K562 (cell line): ENCODE results near the gene ADAMTS14. TPM values are rescaled to one million over a fixed set of nuclear protein-coding genes. Genes with fewer than 3 reads are reported as not detected.

ENCODE experiments used
- ATAC-seq: fragments of 200-7000 bp; cut with Tn5 transposase; 3 replicates; pipeline ENCODE4 v1.9.1; 2020; ENCODE audit warnings: moderate library complexity
- BruUV-seq: library from RNA; stranded (reverse); fragments of 400-500 nt; replicated peaks from 2 replicates; lab custom pipeline; 2021; lab: Mats Ljungman, UMichigan
- CTCF ChIA-PET: fragments of 300-600 bp; formaldehyde crosslinking; extraction: SDS; loops from one replicate; lab custom pipeline; 2021; ENCODE audit warnings: low intra/inter-chr PET ratio; lab: Yijun Ruan, JAX
- POLR2A ChIA-PET: fragments of 300-600, 350-650 bp; sonication (Branson Sonifier 250); formaldehyde crosslinking; extraction: SDS; loops from one replicate; lab custom pipeline; 2021; ENCODE audit warnings: antibody characterized with exemption, inconsistent platforms; lab: Yijun Ruan, JAX
- DNase-seq, 4 experiments: peaks; one replicate each; pipeline versions ENCODE4 v3.0.0 to v3.0.0-alpha.2; 2011 to 2018; ENCODE audit warnings: low spot score in 3 of 4, mixed read lengths in 3 of 4; ENCODE audit errors: extremely low read depth in 1 of 4
- FAIRE-seq: peaks from 2 replicates; lab custom pipeline; 2011; peaks lifted over from hg19 to GRCh38; lab: Jason Lieb, UNC
- H2AFZ ChIP-seq: 2 replicates; pipeline ENCODE4 v1.6.0; 2011; ENCODE audit warnings: low read depth, low read length, control low read depth, inconsistent platforms
- H3K27ac ChIP-seq: fragments of 200-600 bp; 3 replicates; pipeline ENCODE4 v1.8.0; 2011; ENCODE audit warnings: low read depth, mild to moderate bottlenecking, control low read depth, inconsistent platforms, low read length, moderate library complexity, mixed read lengths; ENCODE audit errors: extremely low read depth
- H3K27me3 ChIP-seq, 2 experiments: fragments of 300-600 bp in 1 of 2; 2 replicates in 1 of 2; 3 replicates in 1 of 2; pipeline versions ENCODE4 v1.6.0 to v1.8.0; 2011; ENCODE audit warnings: inconsistent platforms in 2 of 2, low read length in 2 of 2, mild to moderate bottlenecking in 1 of 2, mixed read lengths in 1 of 2, moderate library complexity in 1 of 2; ENCODE audit not compliant: control insufficient read depth in 2 of 2, insufficient read depth in 2 of 2
- H3K36me3 ChIP-seq: fragments of 300-600 bp; 3 replicates; pipeline ENCODE4 v1.8.0; 2011; ENCODE audit warnings: mild to moderate bottlenecking, low read length, inconsistent platforms; ENCODE audit not compliant: control insufficient read depth, insufficient read depth
- H3K4me1 ChIP-seq, 2 experiments: fragments of 200-600 bp in 1 of 2; replicated peaks in 1 of 2; 2 replicates in 1 of 2; 3 replicates in 1 of 2; pipeline versions ENCODE4 v1.5.1 to v1.8.0; 2011; ENCODE audit warnings: inconsistent platforms in 2 of 2, low read length in 2 of 2, mild to moderate bottlenecking in 1 of 2, mixed read lengths in 1 of 2, moderate library complexity in 1 of 2; ENCODE audit not compliant: control insufficient read depth in 2 of 2, insufficient read depth in 2 of 2
- H3K4me2 ChIP-seq: 2 replicates; pipeline ENCODE4 v1.6.1; 2011; ENCODE audit warnings: low read length, control low read depth, inconsistent platforms, mixed read lengths; ENCODE audit not compliant: insufficient read depth
- H3K4me3 ChIP-seq: fragments of 200-600 bp; sonication (generic), shearing (Covaris generic); 2 replicates; pipeline ENCODE4 v1.5.1; 2016; ENCODE audit warnings: control low read depth, inconsistent platforms
- H3K79me2 ChIP-seq: fragments of 200-600 bp; 3 replicates; pipeline ENCODE4 v1.8.0; 2011; ENCODE audit warnings: low read length, inconsistent platforms; ENCODE audit not compliant: control insufficient read depth, insufficient read depth
- H3K9ac ChIP-seq, 2 experiments: 2 replicates each; pipeline versions ENCODE4 v1.6.0 to v1.6.1; 2011; ENCODE audit warnings: low read depth in 2 of 2, low read length in 2 of 2, control low read depth in 1 of 2, inconsistent platforms in 1 of 2, mild to moderate bottlenecking in 1 of 2, mixed read lengths in 1 of 2; ENCODE audit not compliant: insufficient read depth in 1 of 2
- H3K9me1 ChIP-seq: one replicate; pipeline ENCODE4 v1.6.0; 2011; ENCODE audit warnings: inconsistent platforms, mild to moderate bottlenecking, low read length, moderate library complexity; ENCODE audit not compliant: control insufficient read depth, insufficient read depth
- H3K9me3 ChIP-seq: replicated peaks from 2 replicates; pipeline ENCODE4 v1.5.1; 2011; ENCODE audit warnings: low read depth, low read length, inconsistent platforms; ENCODE audit not compliant: control insufficient read depth, insufficient read depth
- H4K20me1 ChIP-seq: replicated peaks from 2 replicates; pipeline ENCODE4 v1.6.1; 2011; ENCODE audit warnings: low read length, inconsistent platforms, mixed read lengths; ENCODE audit not compliant: control insufficient read depth, insufficient read depth
- ATF7 ChIP-seq: fragments of 450-650 bp; IDR thresholded peaks from 2 replicates; pipeline ENCODE4 v1.7.1; 2014; ENCODE audit warnings: mild to moderate bottlenecking, moderate library complexity
- BDP1 ChIP-seq: IDR thresholded peaks from 3 replicates; pipeline ENCODE4 v1.6.1; 2011; ENCODE audit not compliant: insufficient read length, insufficient read depth
- CHD1 ChIP-seq: fragments of 200-600 bp; sonication (generic); IDR thresholded peaks from one replicate; pipeline ENCODE4 v1.6.1; 2012; ENCODE audit warnings: mild to moderate bottlenecking, moderate library complexity, low read length, inconsistent platforms
- CREB1 ChIP-seq, 2 experiments: sonication (generic) in 1 of 2; formaldehyde crosslinking in 1 of 2; IDR thresholded peaks; 2 replicates each; pipeline versions ENCODE4 v1.6.1 to v1.8.0; 2012 to 2022; ENCODE audit warnings: inconsistent platforms in 1 of 2, mild to moderate bottlenecking in 1 of 2, missing genetic modification reagents in 1 of 2, moderate library complexity in 1 of 2
- MTA3 ChIP-seq: fragments of 450-650 bp; formaldehyde crosslinking; IDR thresholded peaks from 2 replicates; pipeline ENCODE4 v1.6.1; 2017; ENCODE audit warnings: mild to moderate bottlenecking, borderline replicate concordance
- NCOA1 ChIP-seq: fragments of 450-650 bp; IDR thresholded peaks from 2 replicates; pipeline ENCODE4 v1.6.1; 2016; ENCODE audit warnings: low read depth
- NEUROD1 ChIP-seq: fragments of 150-350 bp; IDR thresholded peaks from 2 replicates; pipeline ENCODE4 v1.6.1; 2014; ENCODE audit warnings: borderline replicate concordance, low read length, low read depth; ENCODE audit not compliant: partially characterized antibody
- NFE2 ChIP-seq: IDR thresholded peaks from 2 replicates; pipeline ENCODE4 v1.6.1; 2014; ENCODE audit warnings: antibody characterized with exemption, low read depth
- NFRKB ChIP-seq: fragments of 450-650 bp; IDR thresholded peaks from 2 replicates; pipeline ENCODE4 v1.6.1; 2016; ENCODE audit warnings: low read depth
- RCOR1 ChIP-seq, 2 experiments: IDR thresholded peaks; 2 replicates each; pipeline ENCODE4 v1.6.1; 2012; ENCODE audit warnings: low read depth in 2 of 2, low read length in 2 of 2, borderline replicate concordance in 1 of 2, improper control_type of control experiment in 1 of 2
- SMARCC2 ChIP-seq: fragments of 450-650 bp; IDR thresholded peaks from 2 replicates; pipeline ENCODE4 v1.6.1; 2017; ENCODE audit warnings: antibody characterized with exemption, moderate library complexity, mild to moderate bottlenecking, low read depth
- STAT5B ChIP-seq: fragments of 250-450 bp; sonication (Bioruptor Pico); IDR thresholded peaks from 2 replicates; pipeline ENCODE4 v1.8.0; 2021; ENCODE audit warnings: mild to moderate bottlenecking, inconsistent platforms
- TEAD4 ChIP-seq, 2 experiments: sonication (generic) in 1 of 2; formaldehyde crosslinking in 1 of 2; IDR thresholded peaks; 2 replicates each; pipeline versions ENCODE4 v1.6.1 to v1.8.0; 2012 to 2022; ENCODE audit warnings: borderline replicate concordance in 1 of 2, inconsistent platforms in 1 of 2, low read length in 1 of 2, mild to moderate bottlenecking in 1 of 2, missing genetic modification reagents in 1 of 2
- XRCC5 ChIP-seq: fragments of 200-400 bp; formaldehyde crosslinking; IDR thresholded peaks from 2 replicates; pipeline ENCODE4 v1.6.1; 2017; ENCODE audit warnings: low read depth, mild to moderate bottlenecking, low read length
- ZNF197 ChIP-seq: fragments of 200-800 bp; sonication (Bioruptor generic); IDR thresholded peaks from 2 replicates; pipeline ENCODE4 v1.6.1; 2016; ENCODE audit warnings: low read depth, missing genetic modification characterization, missing compliant biosample characterization
- ZNF584 ChIP-seq: fragments of 200-800 bp; sonication (Bioruptor generic); IDR thresholded peaks from 2 replicates; pipeline ENCODE4 v1.6.1; 2016; ENCODE audit warnings: low read depth, mild to moderate bottlenecking, missing genetic modification characterization, missing compliant biosample characterization
- WGBS: fragments of 100-300 bp; shearing (Covaris generic); methylation state at CpG from one replicate; pipeline ENCODE4 v1.1.6; 2016; ENCODE audit warnings: low coverage, mixed read lengths; ENCODE audit not compliant: insufficient coverage; ENCODE audit errors: missing lambda C conversion rate; 5-methylcytosine and 5-hydroxymethylcytosine counted together
- in situ Hi-C: fragments of 300-500 bp; cut with MboI; formaldehyde crosslinking; loops from 4 replicates; pipeline ENCODE4 v1.15.0; 2018; ENCODE audit warnings: inconsistent platforms, mixed read lengths
- intact Hi-C: fragments of 100-400 bp; cut with micrococcal nuclease; formaldehyde crosslinking; loops from 2 replicates; pipeline ENCODE4 v1.14.2; 2022
- polyA plus RNA-seq, 8 experiments: library from polyadenylated mRNA; depleted of rRNA in 4 of 8; stranded (reverse) in 5 of 8; unstranded in 3 of 8; fragments of >200 nt; fragmentation: Nextera tagmentation in 2 of 8; fragmentation: Illumina TruSeq in 1 of 8; extraction: Ambion mirVana in 2 of 8; extraction: Trizol in 1 of 8; gene quantifications; 2 replicates each; pipeline versions ENCODE4 v1.2.1 to v1.2.3, GENCODE V29; 2011 to 2014; ENCODE audit warnings: inconsistent platforms in 1 of 8, missing spikeins in 1 of 8
- total RNA-seq, 7 experiments: library from RNA; depleted of rRNA in 6 of 7; stranded (reverse); fragments of >200 nt in 6 of 7; fragmentation: Illumina TruSeq in 2 of 7; extraction: Trizol in 2 of 7; gene quantifications; 2 replicates each; pipeline versions ENCODE4 v1.2.1 to v1.2.3, GENCODE V29; 2011 to 2021; ENCODE audit warnings: low replicate concordance in 1 of 7
- TF ChIP-seq, protein P1 (sequence below): fragments of 450-650 bp; IDR thresholded peaks from 2 replicates; pipeline ENCODE4 v1.6.1; 2016; ENCODE audit warnings: antibody characterized with exemption

The ADAMTS14 gene
- total and polyA plus RNA-seq, 9 of the 15 experiments (the other 6 are each of a cell fraction or from before 2014, with no cell fraction given), result 0.04 to 37.4 (median 15.9) TPM

DNA sequence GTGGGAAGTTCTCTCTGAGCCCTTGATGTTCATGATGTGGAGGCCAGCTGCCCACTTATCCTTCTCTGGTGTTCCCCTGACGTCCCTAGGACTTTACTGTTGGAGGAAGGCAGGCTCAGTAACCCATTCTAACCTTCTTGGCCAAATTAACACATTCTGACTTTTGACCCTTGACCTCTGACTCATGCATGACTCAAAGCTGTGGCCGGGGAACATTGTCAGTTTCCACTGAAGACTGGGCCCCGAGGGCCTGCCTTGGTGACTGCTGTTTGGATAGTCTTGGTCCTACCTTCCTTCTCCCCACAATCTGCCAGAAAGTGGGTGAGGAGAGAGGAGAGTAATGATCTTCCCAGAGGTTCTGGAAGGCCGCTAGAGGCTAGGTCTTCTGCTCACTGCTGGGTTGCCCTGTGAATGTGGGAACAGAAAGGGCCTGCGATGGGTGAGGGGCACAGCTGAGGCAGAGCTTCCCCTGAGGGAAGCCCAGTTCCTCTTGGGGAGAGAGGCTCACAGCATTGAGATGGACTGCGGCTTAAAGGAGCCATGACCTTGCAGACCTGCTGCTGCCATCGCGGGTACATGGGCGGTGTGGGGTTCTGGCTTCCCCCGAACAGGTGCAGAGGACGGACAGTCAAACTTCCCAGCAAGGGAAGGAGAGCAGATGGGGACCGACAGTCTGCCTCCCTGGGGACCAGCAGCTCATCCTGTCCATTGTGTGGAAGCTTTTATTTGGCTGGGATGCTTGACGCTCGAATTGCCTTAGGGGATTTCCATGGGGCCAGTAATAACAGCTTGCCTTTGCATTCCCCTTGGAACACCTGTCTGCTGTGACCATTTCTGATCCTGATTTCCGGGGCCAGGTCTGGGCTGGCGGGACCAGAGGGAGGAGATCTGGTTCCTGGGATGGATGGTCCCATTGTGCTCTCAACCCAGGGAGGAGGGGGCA is 43.8 kb downstream of the ADAMTS14 start:
- intact Hi-C loops (no loop called here), in situ Hi-C loops (no loop called here)
- CTCF ChIA-PET, result no interaction called here
- TF ChIP-seq NFE2 (peak; percentile 43; the same call in 1 of the 2 replicates), BDP1 (no peak), CHD1 (no peak), NEUROD1 (peak; percentile 55), ZNF584 (peak; percentile 90), XRCC5 (peak; percentile 57; the same call in 1 of the 2 replicates), RCOR1 (IDR thresholded peaks at IDR 0.05; ENCODE audit: borderline replicate concordance in 1 of 2, low read depth in 2 of 2, low read length in 2 of 2) (peak in 1 of 2 experiments; percentile 18; a peak in 1 of 4 replicates), MTA3 (no peak; the same call in 1 of the 2 replicates), ZNF197 (CRISPR knock-in tag) (no peak), TEAD4 (IDR thresholded peaks at IDR 0.05; ENCODE audit: low read length) (0 out of 2 replicates have a peak, but pooled peaks have one; percentile 19), TEAD4 (CRISPR knock-in tag; IDR thresholded peaks at IDR 0.05; ENCODE audit: borderline replicate concordance) (no peak), ATF7 (peak; percentile 45; the same call in 1 of the 2 replicates), SMARCC2 (peak; percentile 77; the same call in 1 of the 2 replicates), STAT5B (no peak), CREB1 (IDR thresholded peaks at IDR 0.05) (no peak), CREB1 (CRISPR knock-in tag; IDR thresholded peaks at IDR 0.05) (0 out of 2 replicates have a peak, but pooled peaks have one; percentile 17), NFRKB (peak; percentile 52; the same call in 1 of the 2 replicates), NCOA1 (no peak)
- TF ChIP-seq, protein P1, sequence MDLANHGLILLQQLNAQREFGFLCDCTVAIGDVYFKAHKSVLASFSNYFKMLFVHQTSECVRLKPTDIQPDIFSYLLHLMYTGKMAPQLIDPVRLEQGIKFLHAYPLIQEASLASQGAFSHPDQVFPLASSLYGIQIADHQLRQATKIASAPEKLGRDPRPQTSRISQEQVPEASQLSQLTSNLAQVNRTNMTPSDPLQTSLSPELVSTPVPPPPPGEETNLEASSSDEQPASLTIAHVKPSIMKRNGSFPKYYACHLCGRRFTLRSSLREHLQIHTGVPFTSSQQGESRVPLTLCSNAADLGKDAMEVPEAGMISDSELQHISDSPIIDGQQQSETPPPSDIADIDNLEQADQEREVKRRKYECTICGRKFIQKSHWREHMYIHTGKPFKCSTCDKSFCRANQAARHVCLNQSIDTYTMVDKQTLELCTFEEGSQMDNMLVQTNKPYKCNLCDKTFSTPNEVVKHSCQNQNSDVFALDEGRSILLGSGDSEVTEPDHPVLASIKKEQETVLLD, result peak; percentile 77; the same call in 1 of the 2 replicates

More for the DNA sequence above, 43.8 kb downstream of the ADAMTS14 start:
- no peaks in the 10 kb centered on the region for H3K9me3 ChIP-seq
- H3K4me3 ChIP-seq, result no peak overlapping the region
- POLR2A ChIA-PET, result interaction anchor here (0.6 to 3.7 kb wide), 6 partner anchors 16 to 1346 kb away, joined by 3 to 12 read pairs (median 3); no protein-coding TSS in a partner anchor
- H3K36me3 ChIP-seq, result peaks cover 66% of the 10 kb centered on the region; the same call in 2 of the 3 replicates
- peak; percentile 99 for FAIRE-seq
- peak overlapping the region; percentile 29 for H3K4me2 ChIP-seq
- peaks cover 22 to 24% of the 10 kb centered on the region in 2 experiments for H3K4me1 ChIP-seq
- DNase-seq, result peak; percentile 84 to 96 (median 93)
- H3K9ac ChIP-seq, result peak overlapping the region; percentile 39 to 76
- H3K9me1 ChIP-seq, result peaks cover 9% of the 10 kb centered on the region
- H3K27me3 ChIP-seq, result no peaks in the 10 kb centered on the region
- no peaks in the 10 kb centered on the region for H4K20me1 ChIP-seq
- H2AFZ ChIP-seq, result peak overlapping the region; percentile 5
- no TSS peak for BruUV-seq
- H3K27ac ChIP-seq, result peak overlapping the region; percentile 72
- peak; percentile 89 for ATAC-seq
- H3K79me2 ChIP-seq, result peaks cover 16% of the 10 kb centered on the region
- 54% methylated on average over 16 of the region's 16 CpGs for WGBS
